Measurements from ENCODE around the gene MYO1G.

Gene MYO1G

DNA sequence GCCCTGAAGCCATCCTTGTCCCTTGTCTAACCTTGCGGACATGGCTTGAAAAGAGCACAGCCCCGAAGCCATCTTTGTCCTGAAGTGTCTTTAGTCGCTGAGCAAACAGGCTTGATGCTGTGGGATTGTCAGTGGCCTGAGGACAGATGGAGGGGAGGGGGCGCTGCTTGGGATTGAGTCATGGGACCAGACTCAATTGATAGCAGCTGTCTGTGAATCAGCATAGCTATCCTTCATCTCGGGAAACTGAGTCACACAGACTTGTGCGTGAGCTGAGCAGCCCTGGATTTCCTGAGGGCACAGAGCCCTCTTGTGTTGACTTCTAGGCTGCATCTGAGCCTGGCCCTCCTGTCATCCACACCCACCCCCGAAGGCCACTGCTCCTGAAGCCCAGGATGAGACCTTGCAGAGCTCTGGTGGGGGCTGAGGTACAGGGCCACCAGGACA, 14.4 kb downstream of the MYO1G start:
- H3K4me3 ChIP-seq (ENCODE audit: low read length): no peak overlapping the region
- DNase-seq (ENCODE audit: low read depth): no peak
- TF ChIP-seq, protein P1, sequence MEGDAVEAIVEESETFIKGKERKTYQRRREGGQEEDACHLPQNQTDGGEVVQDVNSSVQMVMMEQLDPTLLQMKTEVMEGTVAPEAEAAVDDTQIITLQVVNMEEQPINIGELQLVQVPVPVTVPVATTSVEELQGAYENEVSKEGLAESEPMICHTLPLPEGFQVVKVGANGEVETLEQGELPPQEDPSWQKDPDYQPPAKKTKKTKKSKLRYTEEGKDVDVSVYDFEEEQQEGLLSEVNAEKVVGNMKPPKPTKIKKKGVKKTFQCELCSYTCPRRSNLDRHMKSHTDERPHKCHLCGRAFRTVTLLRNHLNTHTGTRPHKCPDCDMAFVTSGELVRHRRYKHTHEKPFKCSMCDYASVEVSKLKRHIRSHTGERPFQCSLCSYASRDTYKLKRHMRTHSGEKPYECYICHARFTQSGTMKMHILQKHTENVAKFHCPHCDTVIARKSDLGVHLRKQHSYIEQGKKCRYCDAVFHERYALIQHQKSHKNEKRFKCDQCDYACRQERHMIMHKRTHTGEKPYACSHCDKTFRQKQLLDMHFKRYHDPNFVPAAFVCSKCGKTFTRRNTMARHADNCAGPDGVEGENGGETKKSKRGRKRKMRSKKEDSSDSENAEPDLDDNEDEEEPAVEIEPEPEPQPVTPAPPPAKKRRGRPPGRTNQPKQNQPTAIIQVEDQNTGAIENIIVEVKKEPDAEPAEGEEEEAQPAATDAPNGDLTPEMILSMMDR (conservative IDR thresholded peaks at IDR 0.05; ENCODE audit: low read length): peak; percentile 32

DNA sequence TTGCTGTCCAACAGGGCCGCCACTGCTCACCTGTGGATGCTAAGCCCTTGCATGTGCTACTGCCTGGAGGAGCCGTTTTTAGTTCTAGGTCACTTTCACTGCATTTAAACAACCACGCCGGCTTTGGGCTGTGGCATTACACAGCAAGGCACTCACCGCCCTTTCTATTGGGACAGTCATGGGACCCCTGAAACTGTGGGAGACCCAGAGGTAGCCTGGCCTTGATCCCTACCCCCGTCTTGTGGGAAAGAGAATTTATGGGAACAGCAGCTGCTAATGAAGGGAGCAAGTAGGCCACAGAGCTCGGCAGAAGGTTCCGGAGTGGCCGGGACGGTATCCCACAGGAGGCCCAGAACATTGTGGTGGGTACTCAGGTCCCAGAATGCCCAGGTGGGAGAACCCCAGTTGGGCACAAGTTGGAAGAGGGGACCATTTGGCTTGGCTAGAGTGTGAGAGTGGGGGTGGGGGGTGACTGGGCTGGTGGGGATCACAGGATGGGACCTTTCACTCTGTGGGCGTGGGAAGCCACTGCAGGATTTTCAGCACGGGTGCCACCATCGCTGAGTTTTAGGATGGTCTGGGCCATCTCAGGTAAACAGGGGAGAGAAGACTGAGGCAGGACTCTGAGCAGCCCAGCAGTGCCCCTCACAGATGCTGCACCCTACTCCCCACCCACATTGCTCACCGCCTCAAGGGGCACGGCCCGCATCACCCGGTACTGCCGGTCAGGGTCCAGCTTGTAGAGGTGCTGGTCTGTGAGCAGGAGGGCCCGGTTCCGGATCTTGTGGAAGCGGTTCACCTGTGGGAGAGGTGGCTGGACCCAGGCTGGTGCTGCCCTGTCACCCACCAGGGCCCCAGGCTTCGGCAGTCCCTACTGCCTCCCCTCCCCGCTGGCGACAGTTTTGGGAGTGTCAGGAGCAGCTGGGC, 15.2 kb downstream of the MYO1G start:
- DNase-seq (ENCODE audit: low read depth): no peak
- TF ChIP-seq, protein P1 (conservative IDR thresholded peaks at IDR 0.05; ENCODE audit: low read length): no peak
- no peak overlapping the region for H3K4me3 ChIP-seq (ENCODE audit: low read length)

DNA sequence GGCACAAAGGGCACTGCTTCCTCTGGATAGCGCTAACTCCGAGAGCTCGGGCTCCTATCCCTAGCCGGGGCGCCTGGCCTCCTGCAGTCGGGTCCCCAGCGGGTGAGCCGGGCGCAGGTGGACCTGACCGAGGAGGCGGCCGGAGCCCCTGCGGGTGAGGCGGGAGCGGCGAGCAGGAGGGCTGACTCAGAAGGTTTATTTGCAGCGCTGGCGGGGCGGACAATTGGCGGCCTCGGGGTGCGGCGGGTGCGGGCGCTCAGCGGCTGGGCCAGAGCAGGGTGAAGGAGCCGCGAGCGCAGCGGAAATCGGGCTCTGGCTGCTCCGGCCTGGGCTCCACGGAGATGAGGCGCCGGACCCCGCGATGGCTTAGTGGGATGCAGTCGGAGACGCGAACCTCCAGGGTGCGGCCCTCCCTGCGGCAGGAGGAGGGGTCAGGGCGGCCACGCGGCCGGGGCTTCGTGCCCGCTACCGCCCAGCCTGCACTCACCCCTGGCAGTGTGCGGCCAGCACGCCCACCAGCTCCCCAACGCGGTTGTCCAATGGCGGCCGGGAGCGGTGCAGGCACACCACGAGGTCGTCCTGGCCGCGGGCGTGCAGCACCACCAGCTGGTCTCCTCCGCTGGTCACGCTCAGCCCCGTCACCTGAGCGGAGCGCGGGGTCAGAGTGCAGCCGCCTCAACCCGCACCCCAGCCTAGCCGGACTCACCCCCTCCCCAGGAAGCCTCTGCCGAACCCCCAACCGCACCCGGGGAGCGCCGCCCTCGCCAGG, 16.1 kb downstream of the MYO1G start:
- no peak for DNase-seq (ENCODE audit: low read depth)
- peak overlapping the region; percentile 36 for H3K4me3 ChIP-seq (ENCODE audit: low read length)
- TF ChIP-seq, protein P1 (conservative IDR thresholded peaks at IDR 0.05; ENCODE audit: low read length): no peak

DNA sequence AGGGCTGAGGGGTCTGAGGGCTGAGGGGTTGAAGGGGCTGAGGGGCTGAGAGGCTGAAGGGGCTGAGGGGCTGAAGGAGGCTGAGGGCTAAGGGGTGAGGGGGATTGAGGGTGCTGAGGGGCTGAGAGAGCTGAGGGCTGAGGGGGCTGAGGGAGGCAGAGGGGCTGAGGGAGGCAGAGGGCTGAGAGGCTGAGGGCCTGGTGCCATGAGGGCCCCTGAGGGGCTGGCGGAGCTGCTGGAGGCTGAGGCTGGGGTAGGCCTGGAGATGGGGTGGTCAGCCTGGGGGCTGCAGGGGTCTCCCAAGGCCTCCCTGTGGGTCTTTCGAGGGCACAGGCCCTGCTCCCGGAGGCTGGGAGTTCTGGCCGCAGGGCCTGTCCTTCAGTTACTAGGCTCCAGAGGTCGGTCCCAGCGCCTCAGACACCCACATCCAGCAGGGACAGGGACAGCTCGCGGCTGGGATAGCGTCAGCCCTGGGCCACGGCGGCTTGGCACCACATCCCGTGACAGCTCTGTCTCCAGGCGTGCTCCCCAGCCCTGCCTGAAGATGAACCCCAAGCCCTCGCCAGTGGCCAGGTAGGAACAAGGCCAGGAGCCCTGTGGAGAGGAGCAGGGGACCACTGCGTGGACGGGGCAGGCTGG, 16.9 kb downstream of the MYO1G start:
- TF ChIP-seq, protein P1 (conservative IDR thresholded peaks at IDR 0.05; ENCODE audit: low read length): no peak
- no peak overlapping the region for H3K4me3 ChIP-seq (ENCODE audit: low read length)
- DNase-seq (ENCODE audit: low read depth): no peak

DNA sequence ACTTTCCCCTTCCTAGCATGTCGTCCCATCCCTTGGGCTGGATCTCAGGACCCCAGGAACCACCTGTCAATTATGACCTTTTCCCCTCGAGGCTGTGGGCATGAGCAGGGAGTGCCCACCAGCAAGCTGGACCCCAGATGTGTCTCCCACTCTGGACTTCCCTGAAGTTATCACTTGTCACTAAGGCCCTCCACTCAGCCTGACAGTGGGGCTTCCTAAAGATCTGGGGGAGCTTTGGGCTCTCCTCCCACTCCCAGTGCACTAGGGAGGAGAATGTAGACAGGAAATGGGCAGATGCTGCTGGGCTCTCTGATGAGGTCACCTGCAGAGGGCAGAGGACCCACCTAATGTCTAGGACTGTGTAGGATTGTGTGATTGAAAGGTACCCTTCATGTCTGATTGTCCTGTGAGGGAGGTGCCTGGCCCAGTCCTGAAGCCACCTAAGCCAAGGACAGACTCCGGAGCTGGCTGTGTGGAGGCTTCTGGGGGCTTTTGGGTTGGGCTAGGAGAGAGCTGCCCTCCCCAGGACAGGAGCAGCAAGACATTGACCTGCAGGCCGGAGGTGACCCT, 18.7 kb downstream of the MYO1G start:
- TF ChIP-seq, protein P1 (conservative IDR thresholded peaks at IDR 0.05; ENCODE audit: low read length): no peak

DNA sequence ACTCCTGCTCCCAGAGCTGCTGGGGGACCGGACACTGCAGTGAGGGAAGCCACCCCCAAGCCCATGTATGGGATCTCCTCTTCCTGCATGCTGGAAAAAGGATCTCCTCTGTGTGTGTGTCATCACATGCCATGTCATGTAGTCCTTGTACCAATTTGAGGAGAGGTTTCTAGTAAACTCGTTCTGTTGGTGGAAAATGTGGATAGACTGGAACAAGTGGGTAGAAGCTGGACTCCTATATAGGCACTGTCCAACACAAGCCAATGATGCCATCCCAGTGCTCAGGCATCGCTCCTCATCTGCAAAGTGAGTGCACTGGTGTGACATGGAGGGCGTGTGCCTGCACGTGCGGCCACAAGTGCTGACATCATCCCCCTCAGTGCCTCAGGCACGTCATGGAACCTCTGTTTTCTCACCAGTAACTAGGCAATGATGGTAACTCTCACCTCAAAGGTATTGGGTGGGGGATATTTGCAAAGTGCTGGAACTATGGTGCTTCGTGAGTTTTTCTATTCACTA, 19.3 kb downstream of the MYO1G start:
- no peak overlapping the region for H3K4me3 ChIP-seq (ENCODE audit: low read length)
- DNase-seq (ENCODE audit: low read depth): peak; percentile 8
- TF ChIP-seq, protein P1 (conservative IDR thresholded peaks at IDR 0.05; ENCODE audit: low read length): no peak

More for the DNA sequence above, 18.7 kb downstream of the MYO1G start:
- H3K4me3 ChIP-seq (ENCODE audit: low read length): no peak overlapping the region
- DNase-seq (ENCODE audit: low read depth): no peak

Measured in AG10803 (cell line).